ENCODE measurements around the gene TBC1D14. TPM values are rescaled to one million over a fixed set of nuclear protein-coding genes. Genes with fewer than 3 reads are reported as not detected.

TBC1D14 gene
- total and polyA plus RNA-seq, 7 donors, result 19.2 to 46.4 (median 29.5) TPM

GRCh38 chr4:6990661-6991060 lies 81.0 kb downstream of the TBC1D14 start:
- Histone ChIP-seq H3K27ac (no peak overlapping the region), H3K36me3 (peaks cover 0 to 18% (median 0%) of the 10 kb centered on the region in 4 donors), H3K9me3 (no peaks in the 10 kb centered on the region), H3K27me3 (no peaks in the 10 kb centered on the region), H3K4me1 (peaks cover 0 to 55% (median 46%) of the 10 kb centered on the region in 4 donors), H3K4me3 (no peak overlapping the region)
- no peak for TF ChIP-seq CTCF (IDR thresholded peaks at IDR 0.05)
- no peak for TF ChIP-seq EP300 (IDR thresholded peaks at IDR 0.05)
- TF ChIP-seq POLR2A (IDR thresholded peaks at IDR 0.05), result no peak
- WGBS, 2 donors, result 86 to 92% methylated on average over 6 of the region's 6 CpGs
- no peak for DNase-seq
- intact Hi-C loops (cut with DNase I), result no loop called here

- no peak overlapping the region for H3K4me3 ChIP-seq
- peaks cover 0 to 49% (median 41%) of the 10 kb centered on the region in 4 donors for H3K4me1 ChIP-seq
These were observed 81.6 kb downstream of the TBC1D14 start for GRCh38 chr4:6991249-6991648.

GRCh38 chr4:6991771-6992557 lies 82.3 kb downstream of the TBC1D14 start:
- DNase-seq, result no peak
- TF ChIP-seq POLR2AphosphoS5 (IDR thresholded peaks at IDR 0.05), result no peak
- no peak for TF ChIP-seq POLR2A (IDR thresholded peaks at IDR 0.05)
- no peak for TF ChIP-seq EP300 (IDR thresholded peaks at IDR 0.05)
- Histone ChIP-seq H3K27ac (peak overlapping the region in 3 of 4 donors; percentile 20 to 28 (median 25)), H3K4me3 (no peak overlapping the region), H3K9me3 (no peaks in the 10 kb centered on the region), H3K27me3 (no peaks in the 10 kb centered on the region), H3K4me1 (peaks cover 0 to 49% (median 40%) of the 10 kb centered on the region in 4 donors), H3K36me3 (peaks cover 0 to 31% (median 8%) of the 10 kb centered on the region in 4 donors)
- 60 to 63% methylated on average over 15 of the region's 15 CpGs for WGBS, 2 donors
- intact Hi-C loops (cut with DNase I), result no loop called here

More at GRCh38 chr4:6991249-6991648, 81.6 kb downstream of the TBC1D14 start:
- no peak for DNase-seq
- peak overlapping the region in 3 of 4 donors; percentile 20 to 28 (median 25) for H3K27ac ChIP-seq
- no peaks in the 10 kb centered on the region for H3K27me3 ChIP-seq
- H3K9me3 ChIP-seq, result no peaks in the 10 kb centered on the region
- WGBS, 2 donors, result 83 to 91% methylated on average over 11 of the region's 11 CpGs
- peaks cover 0 to 24% (median under 1%) of the 10 kb centered on the region in 4 donors for H3K36me3 ChIP-seq
- intact Hi-C loops (cut with DNase I), result no loop called here
- TF ChIP-seq POLR2AphosphoS5 (IDR thresholded peaks at IDR 0.05) (no peak), POLR2A (IDR thresholded peaks at IDR 0.05) (no peak), CTCF (IDR thresholded peaks at IDR 0.05) (no peak), EP300 (IDR thresholded peaks at IDR 0.05) (no peak)

- 40 to 68% methylated on average over 15 of the region's 15 CpGs for WGBS, 2 donors
- no peak for DNase-seq
- Histone ChIP-seq H3K4me3 (no peak overlapping the region), H3K36me3 (peaks cover 0 to 42% (median 12%) of the 10 kb centered on the region in 4 donors), H3K4me1 (peaks cover 0 to 42% (median 33%) of the 10 kb centered on the region in 4 donors), H3K9me3 (no peaks in the 10 kb centered on the region), H3K27ac (no peak overlapping the region), H3K27me3 (no peaks in the 10 kb centered on the region)
- intact Hi-C loops (cut with DNase I), result no loop called here
- TF ChIP-seq EP300 (IDR thresholded peaks at IDR 0.05) (no peak), POLR2A (IDR thresholded peaks at IDR 0.05) (no peak), CTCF (IDR thresholded peaks at IDR 0.05) (no peak), POLR2AphosphoS5 (IDR thresholded peaks at IDR 0.05) (no peak)
These were observed 83.4 kb downstream of the TBC1D14 start for GRCh38 chr4:6992728-6993677.

All from sigmoid colon (tissue), 7 donors.